Activated T-cell treated with anti-CD3 and anti-CD28 coated beads for 4 hours (primary cell): ENCODE measurements around the gene HYCC1.
"Not testable (repeated sequence)": the region's sequence is repeated elsewhere in the genome, so short reads cannot be mapped to it uniquely, and the experiment has no call there.

Experiments
- DNase-seq: peaks from one replicate; pipeline ENCODE4 v3.0.0-alpha.2; 2020

The HYCC1 gene

DNA sequence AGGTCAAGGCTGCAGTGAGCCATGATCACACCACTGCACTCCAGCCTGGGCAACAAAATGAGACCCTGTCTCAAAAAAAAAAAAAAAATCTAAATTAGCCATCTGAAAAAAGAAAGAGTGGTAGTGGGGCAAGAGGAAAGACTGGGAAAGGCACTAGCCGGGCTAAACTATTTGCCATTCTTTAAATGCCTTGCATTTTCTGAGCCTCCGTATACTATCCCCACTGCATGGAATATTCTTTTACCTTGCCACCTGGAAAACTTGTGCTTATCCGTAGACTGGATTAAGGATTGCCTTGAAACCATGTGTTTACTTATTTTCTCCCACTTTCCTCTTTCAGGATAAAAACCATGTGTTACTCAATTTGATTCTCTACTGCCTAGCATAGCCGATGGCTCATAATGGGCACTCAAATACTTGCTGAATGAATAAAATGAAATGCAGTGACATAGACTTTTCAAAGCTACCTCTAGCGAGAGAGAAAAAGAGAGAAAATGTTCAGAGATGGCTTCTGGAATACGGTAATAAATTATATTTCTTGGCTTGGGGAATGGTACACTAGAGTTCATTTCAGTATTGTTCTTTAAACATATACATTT lies 30.6 kb downstream of the HYCC1 start:
- no peak for DNase-seq

DNA sequence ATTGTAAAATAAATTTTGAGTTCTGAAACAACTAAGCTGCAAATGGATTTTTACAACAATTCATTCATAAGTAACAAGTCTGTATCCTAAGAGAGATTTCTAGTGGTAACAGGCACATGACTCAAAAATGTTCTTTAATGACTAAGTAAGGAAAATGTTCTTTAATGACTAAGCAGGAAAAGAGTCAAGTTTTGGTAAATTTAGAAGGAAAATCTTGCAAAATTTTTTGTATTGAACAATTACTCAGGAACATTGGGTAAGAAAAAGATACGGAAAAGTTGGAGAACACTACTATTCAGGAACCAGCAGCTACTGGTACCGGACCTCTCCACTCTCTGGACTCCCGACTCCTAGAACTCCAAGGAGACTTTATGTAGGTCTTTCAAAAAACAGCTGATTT lies 33.5 kb downstream of the HYCC1 start:
- DNase-seq, result no peak

DNA sequence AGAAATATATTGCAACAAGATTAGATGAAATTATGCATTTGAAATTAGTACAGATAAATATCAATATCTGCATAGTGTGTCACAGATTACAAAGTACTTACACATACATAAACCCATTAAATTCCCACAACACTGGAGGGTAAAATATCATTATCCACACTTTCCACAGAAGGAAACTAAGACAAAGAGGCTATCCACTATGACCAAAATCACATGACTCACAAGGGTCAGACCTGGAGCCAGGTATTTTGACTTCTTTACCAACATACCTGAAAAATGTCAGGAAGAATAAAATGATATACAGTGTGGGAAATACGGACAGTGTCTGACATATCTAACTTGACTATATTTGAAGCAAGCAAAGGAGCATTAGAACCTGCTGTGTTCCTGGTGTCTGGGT lies 34.1 kb downstream of the HYCC1 start:
- no peak for DNase-seq

DNA sequence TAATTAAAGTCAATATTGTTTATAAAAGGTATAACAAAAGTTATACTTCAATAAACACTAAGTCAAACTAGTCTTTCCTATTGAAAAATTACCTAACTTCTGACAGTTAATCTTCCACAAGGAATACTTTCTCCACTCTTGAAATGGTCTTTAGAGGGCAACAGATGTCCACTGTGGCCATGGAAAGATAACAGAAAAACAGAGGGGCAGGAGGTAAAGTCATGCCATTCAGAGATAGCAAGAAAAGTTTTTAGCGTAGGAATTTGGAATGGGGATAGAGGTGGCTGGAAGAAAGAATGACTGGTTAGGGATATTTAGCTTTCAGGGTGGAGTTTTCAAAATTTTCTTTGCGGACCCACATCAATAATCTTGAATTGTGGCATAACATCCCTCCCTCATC lies 34.7 kb downstream of the HYCC1 start:
- DNase-seq, result no peak

DNA sequence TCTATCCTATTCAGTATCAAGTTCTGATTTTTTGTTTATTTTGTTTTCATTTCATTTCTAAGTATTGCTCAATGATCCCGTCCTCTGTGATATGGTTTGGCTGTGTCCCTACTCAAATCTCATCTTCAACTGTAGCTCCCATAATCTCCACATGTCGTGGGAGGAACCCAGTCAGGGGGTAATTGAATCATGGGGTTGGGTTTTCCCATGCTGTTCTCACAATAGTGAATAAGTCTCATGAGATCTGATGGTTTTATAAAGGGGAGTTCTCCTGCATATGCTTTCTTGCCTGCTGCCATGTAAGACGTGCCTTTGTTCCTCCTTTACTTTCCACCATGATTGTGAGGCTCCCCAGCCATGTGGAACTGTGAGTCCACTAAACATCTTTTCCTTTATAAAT lies 39.3 kb downstream of the HYCC1 start:
- DNase-seq, result not testable (repeated sequence)

DNA sequence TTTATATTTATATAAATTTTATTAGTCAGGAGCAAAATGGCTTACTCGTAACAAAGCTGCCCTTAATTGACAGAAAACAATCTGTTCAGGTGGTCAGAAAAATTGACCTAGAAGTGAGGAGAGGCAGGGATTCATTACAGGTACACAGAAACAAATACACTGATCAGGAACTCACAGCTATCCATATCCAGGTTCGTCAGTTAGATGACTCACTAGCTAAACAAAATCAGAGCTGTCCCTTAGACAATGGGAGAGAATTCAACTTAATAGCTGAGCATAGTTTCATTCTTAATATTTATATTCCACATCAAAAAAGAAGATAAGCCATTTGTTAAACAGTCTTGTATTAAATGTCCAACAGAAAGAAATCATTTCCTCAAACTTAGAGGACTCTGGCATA lies 41.7 kb downstream of the HYCC1 start:
- no peak for DNase-seq

DNA sequence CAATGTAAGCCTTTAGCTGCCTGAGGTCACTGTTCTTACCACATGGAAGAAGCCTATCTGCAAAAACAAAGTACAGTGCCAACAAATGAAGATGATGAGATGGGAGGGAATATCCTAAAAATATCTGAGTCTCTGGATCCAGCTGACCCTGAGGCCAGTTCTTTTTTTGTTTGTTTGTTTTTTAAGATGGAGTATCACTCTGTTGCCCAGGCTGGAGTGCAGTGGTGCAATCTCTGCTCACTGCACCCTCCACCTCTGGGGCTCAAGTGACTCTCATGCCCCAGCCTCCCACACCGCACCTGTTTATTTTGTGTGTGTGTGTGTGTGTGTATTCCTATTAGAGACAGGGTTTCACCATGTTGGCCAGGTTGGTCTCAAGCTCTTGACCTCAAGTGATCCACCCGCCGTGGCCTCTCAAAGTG lies 44.9 kb downstream of the HYCC1 start:
- DNase-seq, result no peak
